Peyer's patch (tissue), 4 donors: Measurements from ENCODE around the gene PSRC1.

ENCODE experiments used
- CTCF ChIP-seq, 6 experiments: fragments of 450-650 bp in 4 of 6; fragments of 200-600 bp in 2 of 6; sonication (generic) in 1 of 6; IDR thresholded peaks; one replicate each; pipeline ENCODE4 v1.5.1; 2017 to 2019; ENCODE audit warnings: antibody characterized with exemption in 6 of 6, mild to moderate bottlenecking in 3 of 6, moderate library complexity in 1 of 6
- POLR2A ChIP-seq, 2 donors: fragments of 450-650 bp; IDR thresholded peaks; one replicate each; pipeline ENCODE4 v1.5.1; 2017; ENCODE audit warnings: antibody characterized with exemption in 2 of 2, mild to moderate bottlenecking in 2 of 2, moderate library complexity in 2 of 2

GRCh38 chr1:109268431-109269211, 14.3 kb downstream of the PSRC1 start:
- TF ChIP-seq CTCF (IDR thresholded peaks at IDR 0.05) (no peak), POLR2A (IDR thresholded peaks at IDR 0.05) (no peak)
